Spleen (tissue), 11 donors: ENCODE measurements around the gene NFU1. TPM values are rescaled to one million over a fixed set of nuclear protein-coding genes. Genes with fewer than 3 reads are reported as not detected.

Experiments
- DNase-seq: peaks from one replicate; pipeline ENCODE4 v3.0.0-alpha.2; 2020
- H3K27ac ChIP-seq, 8 donors: fragments of 200-600 bp; sonication (generic) in 7 of 8; 1 replicate in 4 of 8; 2 replicates in 4 of 8; pipeline versions ENCODE4 v1.5.0 to v1.8.0; 2016 to 2021; ENCODE audit warnings: inconsistent platforms in 4 of 8, mild to moderate bottlenecking in 4 of 8, moderate library complexity in 1 of 8
- H3K27me3 ChIP-seq, 7 donors: fragments of 200-600 bp; sonication (generic) in 6 of 7; replicated peaks in 1 of 7; 1 replicate in 4 of 7; 2 replicates in 3 of 7; pipeline versions ENCODE4 v1.5.0 to v1.8.0; 2016 to 2021; ENCODE audit warnings: inconsistent platforms in 3 of 7, mild to moderate bottlenecking in 1 of 7
- H3K36me3 ChIP-seq, 6 donors: fragments of 200-600 bp; sonication (generic) in 5 of 6; 1 replicate in 4 of 6; 2 replicates in 2 of 6; pipeline versions ENCODE4 v1.5.0 to v1.8.0; 2016 to 2021; ENCODE audit warnings: inconsistent platforms in 2 of 6
- H3K4me1 ChIP-seq, 6 donors: fragments of 200-600 bp; sonication (generic) in 5 of 6; 1 replicate in 3 of 6; 2 replicates in 3 of 6; pipeline versions ENCODE4 v1.5.0 to v1.8.0; 2016 to 2021; ENCODE audit warnings: inconsistent platforms in 3 of 6
- H3K4me3 ChIP-seq, 8 donors: fragments of 200-600 bp; sonication (generic) in 7 of 8; 1 replicate in 4 of 8; 2 replicates in 4 of 8; pipeline versions ENCODE4 v1.5.0 to v1.8.0; 2016 to 2021; ENCODE audit warnings: inconsistent platforms in 4 of 8, mild to moderate bottlenecking in 4 of 8, moderate library complexity in 2 of 8
- H3K9me3 ChIP-seq, 8 donors: fragments of 200-600 bp; sonication (generic) in 7 of 8; 1 replicate in 4 of 8; 2 replicates in 4 of 8; pipeline versions ENCODE4 v1.5.0 to v1.8.0; 2016 to 2021; ENCODE audit warnings: inconsistent platforms in 4 of 8
- CTCF ChIP-seq, 11 experiments: fragments of 200-600 bp in 7 of 11; fragments of 450-650 bp in 4 of 11; sonication (generic) in 4 of 11; IDR thresholded peaks in 8 of 11; conservative IDR thresholded peaks in 3 of 11; 1 replicate in 7 of 11; 2 replicates in 4 of 11; pipeline versions ENCODE4 v1.4.0 to v1.8.0; 2016 to 2021; ENCODE audit warnings: antibody characterized with exemption in 11 of 11, inconsistent platforms in 4 of 11, mild to moderate bottlenecking in 1 of 11
- POLR2A ChIP-seq, 3 donors: fragments of 450-650 bp; IDR thresholded peaks; one replicate each; pipeline ENCODE4 v1.5.1; 2017; ENCODE audit warnings: antibody characterized with exemption in 3 of 3, mild to moderate bottlenecking in 1 of 3
- POLR2AphosphoS5 ChIP-seq, 3 donors: sonication (generic); formaldehyde crosslinking; IDR thresholded peaks; one replicate each; pipeline ENCODE4 v1.5.1; 2017; ENCODE audit warnings: antibody characterized with exemption in 3 of 3
- whole genome bisulfite sequencing, 5 donors: extraction: QIAGEN DNeasy Blood & Tissue Kit in 3 of 5; methylation state at CpG; one replicate each; pipeline versions ENCODE4 v1.1.5 to v1.1.7; 2013 to 2018; 5-methylcytosine and 5-hydroxymethylcytosine counted together
- intact Hi-C: fragments of 100-400 bp; cut with DNase I; formaldehyde crosslinking; loops from one replicate; pipeline ENCODE4 v1.15.0; 2023; ENCODE audit warnings: low total_unique reads
- polyA plus RNA-seq, 3 donors: library from polyadenylated mRNA; stranded (reverse); fragments of 200-250 nt; gene quantifications; one replicate each; pipeline ENCODE4 v1.2.1, GENCODE V29; 2013
- total RNA-seq, 7 donors: library from RNA; depleted of rRNA in 3 of 7; stranded (reverse); fragments of >200 nt in 3 of 7; fragmentation: NEBNext Ultra II Directional in 4 of 7; extraction: Animal tissue kit (Norgen Biotek cat#: 25700) in 4 of 7; gene quantifications; one replicate each; pipeline versions ENCODE4 v1.1.0 to v1.2.1, GENCODE V29; 2016 to 2021
- donor health status: healthy with polysubstance abuse.
- donor health status: DM: no; HTN: no; CAD: no; lungs with moderate emphysema.
- donor health status: DM: no; HTN: no; CAD: no.
- donor health status: Bipolar disorder and iron deficiency.
- donor health status: healthy.
- donor health status: DM: no; HTN: no; CAD: no.
- donor health status: DM: yes; HTN: yes; CAD: no.

NFU1 gene
- total and polyA plus RNA-seq, 10 donors, result 24.8 to 53.0 (median 33.2) TPM

- 78 to 88% (median 83%) methylated on average over 8 of the region's 8 CpGs for WGBS, 5 donors
- no peak for TF ChIP-seq POLR2AphosphoS5 (IDR thresholded peaks at IDR 0.05)
- TF ChIP-seq POLR2A (IDR thresholded peaks at IDR 0.05), result no peak
- peak in 8 of 11 experiments; percentile 25 to 69 (median 54) for TF ChIP-seq CTCF (IDR thresholded peaks at IDR 0.05 in 8 of 11, conservative IDR thresholded peaks at IDR 0.05 in 3 of 11)
- Histone ChIP-seq H3K9me3 (no peaks in the 10 kb centered on the region), H3K27me3 (no peaks in the 10 kb centered on the region), H3K4me1 (peaks cover 0 to 30% (median 3%) of the 10 kb centered on the region in 6 donors), H3K36me3 (peaks cover 0 to 37% (median 25%) of the 10 kb centered on the region in 6 donors), H3K4me3 (no peak overlapping the region), H3K27ac (no peak overlapping the region)
- intact Hi-C loops, result no loop called here
- no peak for DNase-seq
These were observed 61.5 kb downstream of the NFU1 start for GRCh38 chr2:69375494-69376353.

DNA sequence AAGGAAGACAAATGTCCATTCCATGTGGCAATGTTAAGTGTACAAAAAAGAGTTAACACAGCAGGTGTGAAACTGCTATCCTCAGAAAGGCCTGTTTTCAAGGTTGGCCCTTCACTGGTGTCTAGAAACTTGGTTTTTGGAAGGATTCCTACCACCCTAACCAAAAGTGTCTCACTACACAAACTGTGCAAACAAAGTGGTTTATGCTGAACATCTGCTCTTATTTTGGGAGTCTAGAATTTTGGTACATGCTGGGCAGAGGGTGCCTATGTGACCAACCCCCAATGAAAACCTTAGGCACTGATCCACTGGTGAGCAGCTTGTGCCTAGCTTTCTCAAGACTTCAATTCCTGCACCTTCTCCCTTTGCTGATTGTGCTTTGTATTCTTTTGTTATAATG lies 64.5 kb downstream of the NFU1 start:
- Histone ChIP-seq H3K4me3 (no peak overlapping the region), H3K27me3 (no peaks in the 10 kb centered on the region), H3K27ac (no peak overlapping the region), H3K4me1 (peaks cover 0 to 18% (median 2%) of the 10 kb centered on the region in 6 donors), H3K9me3 (no peaks in the 10 kb centered on the region), H3K36me3 (peaks cover 5 to 67% (median 55%) of the 10 kb centered on the region in 6 donors)
- no peak for DNase-seq
- TF ChIP-seq POLR2A (IDR thresholded peaks at IDR 0.05), result no peak
- TF ChIP-seq CTCF (IDR thresholded peaks at IDR 0.05 in 8 of 11, conservative IDR thresholded peaks at IDR 0.05 in 3 of 11), result no peak
- TF ChIP-seq POLR2AphosphoS5 (IDR thresholded peaks at IDR 0.05), result no peak
- intact Hi-C loops, result no loop called here

- no peak for DNase-seq
- no peaks in the 10 kb centered on the region for H3K4me1 ChIP-seq
- no peak overlapping the region for H3K27ac ChIP-seq
- no peaks in the 10 kb centered on the region for H3K27me3 ChIP-seq
- 92 to 100% (median 95%) methylated on average over 1 of the region's 1 CpG for WGBS, 5 donors
- H3K4me3 ChIP-seq, result no peak overlapping the region
- H3K9me3 ChIP-seq, result no peaks in the 10 kb centered on the region
- TF ChIP-seq POLR2AphosphoS5 (IDR thresholded peaks at IDR 0.05) (no peak), POLR2A (IDR thresholded peaks at IDR 0.05) (no peak), CTCF (IDR thresholded peaks at IDR 0.05 in 8 of 11, conservative IDR thresholded peaks at IDR 0.05 in 3 of 11) (no peak)
- intact Hi-C loops, result no loop called here
- H3K36me3 ChIP-seq, result peaks cover 5 to 97% (median 70%) of the 10 kb centered on the region in 6 donors
These were observed 67.4 kb downstream of the NFU1 start for GRCh38 chr2:69369802-69370201.

DNA sequence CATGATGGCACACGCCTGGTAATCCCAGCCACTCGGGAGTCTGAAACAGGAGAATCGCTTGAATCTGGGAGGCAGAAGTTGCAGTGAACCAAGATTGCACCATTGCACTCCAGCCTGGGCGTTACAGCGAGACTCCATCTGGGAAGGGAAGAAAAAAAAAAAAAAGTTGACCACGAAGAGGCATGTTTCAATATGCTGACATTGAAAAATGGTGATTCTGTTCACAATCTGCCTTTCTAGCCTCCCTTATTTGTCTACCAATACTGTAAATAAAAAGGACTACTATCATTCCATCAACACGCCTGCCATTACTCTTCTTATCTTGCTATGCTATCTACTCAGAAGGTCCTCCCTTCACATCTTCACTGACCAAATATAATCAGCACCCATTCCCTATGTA lies 68.6 kb downstream of the NFU1 start:
- H3K36me3 ChIP-seq, result peaks cover 5 to 100% (median 76%) of the 10 kb centered on the region in 6 donors
- WGBS, 5 donors, result 92 to 97% (median 94%) methylated on average over 7 of the region's 7 CpGs
- intact Hi-C loops, result no loop called here

More for the DNA sequence above, 68.6 kb downstream of the NFU1 start:
- no peak for TF ChIP-seq POLR2AphosphoS5 (IDR thresholded peaks at IDR 0.05)
- TF ChIP-seq POLR2A (IDR thresholded peaks at IDR 0.05), result no peak
- TF ChIP-seq CTCF (IDR thresholded peaks at IDR 0.05 in 8 of 11, conservative IDR thresholded peaks at IDR 0.05 in 3 of 11), result no peak
- DNase-seq, result no peak
- Histone ChIP-seq H3K27me3 (no peaks in the 10 kb centered on the region), H3K4me1 (no peaks in the 10 kb centered on the region), H3K27ac (no peak overlapping the region), H3K9me3 (no peaks in the 10 kb centered on the region), H3K4me3 (no peak overlapping the region)
